Astrocyte (in vitro differentiated cells and primary cell): ENCODE results near the gene DLL1. TPM values are rescaled to one million over a fixed set of nuclear protein-coding genes. Genes with fewer than 3 reads are reported as not detected.

Source experiments
- DNase-seq: peaks from one replicate; pipeline ENCODE4 v3.0.0-alpha.2; 2010; ENCODE audit warnings: low read depth
- FAIRE-seq: peaks from 2 replicates; lab custom pipeline; 2011; peaks lifted over from hg19 to GRCh38; lab: Jason Lieb, UNC
- H2AFZ ChIP-seq: 2 replicates; pipeline ENCODE4 v1.6.0; 2012; ENCODE audit warnings: low read depth, low read length, inconsistent platforms
- H3K27ac ChIP-seq: 2 replicates; pipeline ENCODE4 v1.5.1; 2011; ENCODE audit warnings: low read depth, low read length, inconsistent platforms
- H3K27me3 ChIP-seq: 2 replicates; pipeline ENCODE4 v1.6.0; 2011; ENCODE audit warnings: low read length, inconsistent platforms; ENCODE audit not compliant: insufficient read depth
- H3K36me3 ChIP-seq: 2 replicates; pipeline ENCODE4 v1.5.1; 2011; ENCODE audit warnings: low read length, inconsistent platforms; ENCODE audit not compliant: insufficient read depth
- H3K4me1 ChIP-seq: 2 replicates; pipeline ENCODE4 v1.5.1; 2011; ENCODE audit warnings: low read length, inconsistent platforms; ENCODE audit not compliant: insufficient read depth
- H3K4me2 ChIP-seq: 2 replicates; pipeline ENCODE4 v1.6.0; 2012; ENCODE audit warnings: low read length, inconsistent platforms
- H3K4me3 ChIP-seq: 2 replicates; pipeline ENCODE4 v1.5.1; 2011; ENCODE audit warnings: low read depth, mild to moderate bottlenecking, low read length, inconsistent platforms; ENCODE audit not compliant: insufficient read depth
- H3K79me2 ChIP-seq: 2 replicates; pipeline ENCODE4 v1.6.0; 2012; ENCODE audit warnings: mild to moderate bottlenecking, low read length, inconsistent platforms; ENCODE audit not compliant: insufficient read depth
- H3K9ac ChIP-seq: 2 replicates; pipeline ENCODE4 v1.6.0; 2012; ENCODE audit warnings: mild to moderate bottlenecking, low read length, inconsistent platforms
- H3K9me3 ChIP-seq: 2 replicates; pipeline ENCODE4 v1.5.1; 2012; ENCODE audit warnings: low read depth, mild to moderate bottlenecking, low read length, inconsistent platforms; ENCODE audit not compliant: insufficient read depth
- H4K20me1 ChIP-seq: 2 replicates; pipeline ENCODE4 v1.6.0; 2012; ENCODE audit warnings: low read length, inconsistent platforms; ENCODE audit not compliant: insufficient read depth
- H3K27ac Mint-ChIP-seq: one replicate; pipeline ENCODE4 v1.8.0; 2021; ENCODE audit warnings: mild to moderate bottlenecking, mixed read lengths; ENCODE audit not compliant: unreplicated experiment
- H3K27me3 Mint-ChIP-seq: one replicate; pipeline ENCODE4 v1.8.0; 2021; ENCODE audit warnings: low read depth, mixed read lengths; ENCODE audit not compliant: unreplicated experiment
- H3K36me3 Mint-ChIP-seq: one replicate; pipeline ENCODE4 v1.8.0; 2021; ENCODE audit warnings: low read depth, mixed read lengths; ENCODE audit not compliant: unreplicated experiment
- H3K4me1 Mint-ChIP-seq: one replicate; pipeline ENCODE4 v1.8.0; 2021; ENCODE audit warnings: low read depth, mixed read lengths; ENCODE audit not compliant: unreplicated experiment
- H3K4me3 Mint-ChIP-seq: one replicate; pipeline ENCODE4 v1.8.0; 2021; ENCODE audit warnings: mild to moderate bottlenecking, moderate library complexity, mixed read lengths; ENCODE audit not compliant: unreplicated experiment
- H3K9me3 Mint-ChIP-seq: one replicate; pipeline ENCODE4 v1.8.0; 2021; ENCODE audit warnings: mild to moderate bottlenecking, mixed read lengths; ENCODE audit not compliant: unreplicated experiment
- EZH2 ChIP-seq: IDR thresholded peaks from 2 replicates; pipeline ENCODE4 v1.6.1; 2012; ENCODE audit warnings: mild to moderate bottlenecking, low read length, inconsistent platforms; ENCODE audit not compliant: insufficient read depth
- total RNA-seq: library from RNA; stranded (reverse); gene quantifications from 2 replicates; pipeline ENCODE4 v1.2.1, GENCODE V29; 2021
- TF ChIP-seq, protein P1 (sequence below): IDR thresholded peaks from 2 replicates; pipeline ENCODE4 v1.5.1; 2011; ENCODE audit warnings: low read depth, mild to moderate bottlenecking, inconsistent platforms, low read length, moderate library complexity; ENCODE audit not compliant: insufficient read depth

The DLL1 gene
- total RNA-seq, 1 donor from 2014 or later = 1.6 TPM

DNA sequence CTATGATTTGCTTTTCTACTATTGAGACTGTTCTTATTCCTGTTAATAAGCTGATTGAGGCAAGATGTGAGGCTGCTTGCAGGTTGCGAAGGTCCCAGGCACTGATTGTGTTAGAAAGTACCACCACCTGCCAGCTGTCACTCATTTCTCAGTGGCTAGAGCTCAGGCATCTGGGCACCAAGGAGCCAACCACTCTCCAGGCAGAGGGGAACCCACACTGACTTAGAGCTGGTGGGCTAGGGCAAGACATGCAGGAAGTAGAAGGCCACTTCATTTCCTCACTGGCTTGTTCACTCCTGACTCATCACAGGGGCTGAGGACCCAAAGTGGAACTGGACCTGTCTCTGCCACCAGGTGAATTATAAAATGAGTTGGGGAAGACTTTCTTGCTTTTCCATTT lies 7.8 kb upstream of the DLL1 start:
- Histone ChIP-seq H3K4me3 (no peak overlapping the region), H4K20me1 (peaks cover 4% of the 10 kb centered on the region), H3K36me3 (no peaks in the 10 kb centered on the region), H3K79me2 (no peaks in the 10 kb centered on the region), H3K4me1 (peaks cover 9% of the 10 kb centered on the region), H3K27ac (no peak overlapping the region), H3K27me3 (peaks cover 53% of the 10 kb centered on the region), H3K9ac (no peak overlapping the region), H2AFZ (peak overlapping the region; percentile 17), H3K4me2 (no peak overlapping the region), H3K9me3 (no peaks in the 10 kb centered on the region)
- no peak overlapping the region for H3K27ac Mint-ChIP-seq
- no peak for FAIRE-seq
- no peak for TF ChIP-seq EZH2
- TF ChIP-seq, protein P1, sequence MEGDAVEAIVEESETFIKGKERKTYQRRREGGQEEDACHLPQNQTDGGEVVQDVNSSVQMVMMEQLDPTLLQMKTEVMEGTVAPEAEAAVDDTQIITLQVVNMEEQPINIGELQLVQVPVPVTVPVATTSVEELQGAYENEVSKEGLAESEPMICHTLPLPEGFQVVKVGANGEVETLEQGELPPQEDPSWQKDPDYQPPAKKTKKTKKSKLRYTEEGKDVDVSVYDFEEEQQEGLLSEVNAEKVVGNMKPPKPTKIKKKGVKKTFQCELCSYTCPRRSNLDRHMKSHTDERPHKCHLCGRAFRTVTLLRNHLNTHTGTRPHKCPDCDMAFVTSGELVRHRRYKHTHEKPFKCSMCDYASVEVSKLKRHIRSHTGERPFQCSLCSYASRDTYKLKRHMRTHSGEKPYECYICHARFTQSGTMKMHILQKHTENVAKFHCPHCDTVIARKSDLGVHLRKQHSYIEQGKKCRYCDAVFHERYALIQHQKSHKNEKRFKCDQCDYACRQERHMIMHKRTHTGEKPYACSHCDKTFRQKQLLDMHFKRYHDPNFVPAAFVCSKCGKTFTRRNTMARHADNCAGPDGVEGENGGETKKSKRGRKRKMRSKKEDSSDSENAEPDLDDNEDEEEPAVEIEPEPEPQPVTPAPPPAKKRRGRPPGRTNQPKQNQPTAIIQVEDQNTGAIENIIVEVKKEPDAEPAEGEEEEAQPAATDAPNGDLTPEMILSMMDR = no peak
- H3K9me3 Mint-ChIP-seq = peaks cover 20% of the 10 kb centered on the region
- no peaks in the 10 kb centered on the region for H3K4me1 Mint-ChIP-seq
- peaks cover 33% of the 10 kb centered on the region for H3K27me3 Mint-ChIP-seq
- DNase-seq = no peak
- peaks cover 6% of the 10 kb centered on the region for H3K36me3 Mint-ChIP-seq
- H3K4me3 Mint-ChIP-seq = no peak overlapping the region

GRCh38 chr6:170297576-170298330 lies 6.9 kb upstream of the DLL1 start:
- peaks cover 62% of the 10 kb centered on the region for H3K27me3 ChIP-seq

More at GRCh38 chr6:170297576-170298330, 6.9 kb upstream of the DLL1 start:
- peaks cover 12% of the 10 kb centered on the region for H4K20me1 ChIP-seq
- H3K27ac ChIP-seq = no peak overlapping the region
- H3K4me3 ChIP-seq = no peak overlapping the region
- H3K4me1 Mint-ChIP-seq = no peaks in the 10 kb centered on the region
- no peak overlapping the region for H3K4me2 ChIP-seq
- peaks cover 6% of the 10 kb centered on the region for H3K36me3 Mint-ChIP-seq
- no peak overlapping the region for H3K9ac ChIP-seq
- DNase-seq = no peak
- peaks cover 9% of the 10 kb centered on the region for H3K4me1 ChIP-seq
- no peak overlapping the region for H3K4me3 Mint-ChIP-seq
- no peaks in the 10 kb centered on the region for H3K9me3 ChIP-seq
- H2AFZ ChIP-seq = no peak overlapping the region
- FAIRE-seq = no peak
- no peak overlapping the region for H3K27ac Mint-ChIP-seq
- TF ChIP-seq, protein P1 = no peak
- no peak for TF ChIP-seq EZH2
- H3K79me2 ChIP-seq = no peaks in the 10 kb centered on the region
- peaks cover 20% of the 10 kb centered on the region for H3K9me3 Mint-ChIP-seq
- H3K27me3 Mint-ChIP-seq = peaks cover 42% of the 10 kb centered on the region
- no peaks in the 10 kb centered on the region for H3K36me3 ChIP-seq
